H9 (cell line): ENCODE data around the gene TOP1. TPM values are rescaled to one million over a fixed set of nuclear protein-coding genes. Genes with fewer than 3 reads are reported as not detected.

Source experiments
- DNase-seq: peaks from one replicate; pipeline ENCODE4 v3.0.0-alpha.2; 2017
- H2AFZ ChIP-seq: one replicate; pipeline ENCODE4 v1.6.1; 2013; ENCODE audit warnings: mild to moderate bottlenecking, low read length, control low read depth, moderate library complexity
- H2AK5ac ChIP-seq: 2 replicates; pipeline ENCODE4 v1.6.1; 2013; ENCODE audit warnings: low read length, control low read depth, mixed read lengths; ENCODE audit not compliant: insufficient read length
- H2BK120ac ChIP-seq: one replicate; pipeline ENCODE4 v1.6.1; 2013; ENCODE audit warnings: low read depth, mild to moderate bottlenecking, low read length, control low read depth, inconsistent platforms; ENCODE audit not compliant: poor library complexity, severe bottlenecking
- H2BK12ac ChIP-seq: 2 replicates; pipeline ENCODE4 v1.6.1; 2013; ENCODE audit warnings: low read length, control low read depth, mixed read lengths, low read depth; ENCODE audit not compliant: insufficient read length
- H2BK15ac ChIP-seq: 2 replicates; pipeline ENCODE4 v1.6.1; 2013; ENCODE audit warnings: low read depth, low read length, control low read depth
- H2BK20ac ChIP-seq: one replicate; pipeline ENCODE4 v1.6.1; 2013; ENCODE audit warnings: low read depth, mild to moderate bottlenecking, low read length, control low read depth, inconsistent platforms; ENCODE audit not compliant: poor library complexity, severe bottlenecking
- H2BK5ac ChIP-seq: 2 replicates; pipeline ENCODE4 v1.6.1; 2013; ENCODE audit warnings: low read length, control low read depth, mixed read lengths; ENCODE audit not compliant: insufficient read length
- H3K14ac ChIP-seq: 2 replicates; pipeline ENCODE4 v1.6.1; 2013; ENCODE audit warnings: low read length, control low read depth; ENCODE audit not compliant: insufficient read depth
- H3K18ac ChIP-seq: 2 replicates; pipeline ENCODE4 v1.6.1; 2013; ENCODE audit warnings: low read depth, mild to moderate bottlenecking, mixed read lengths, low read length, control low read depth; ENCODE audit not compliant: insufficient read length
- H3K23ac ChIP-seq: 2 replicates; pipeline ENCODE4 v1.6.1; 2013; ENCODE audit warnings: low read length, control low read depth, mixed read lengths, low read depth; ENCODE audit not compliant: insufficient read length
- H3K23me2 ChIP-seq: 2 replicates; pipeline ENCODE4 v1.6.1; 2013; ENCODE audit warnings: low read depth, mild to moderate bottlenecking, mixed read lengths, low read length, control low read depth; ENCODE audit not compliant: insufficient read length, poor library complexity, severe bottlenecking
- H3K27ac ChIP-seq: 2 replicates; pipeline ENCODE4 v1.5.1; 2013; ENCODE audit warnings: low read length, control low read depth, mixed read lengths, low read depth; ENCODE audit not compliant: insufficient read length
- H3K27me3 ChIP-seq: 2 replicates; pipeline ENCODE4 v1.6.1; 2013; ENCODE audit warnings: low read length, control low read depth, inconsistent platforms; ENCODE audit not compliant: insufficient read depth
- H3K4ac ChIP-seq: 2 replicates; pipeline ENCODE4 v1.6.1; 2013; ENCODE audit warnings: low read depth, mild to moderate bottlenecking, control low read depth, inconsistent platforms, low read length, moderate library complexity
- H3K4me1 ChIP-seq: 2 replicates; pipeline ENCODE4 v1.6.1; 2013; ENCODE audit warnings: low read length, control low read depth, inconsistent platforms; ENCODE audit not compliant: insufficient read depth
- H3K4me2 ChIP-seq: 2 replicates; pipeline ENCODE4 v1.6.1; 2013; ENCODE audit warnings: low read length, control low read depth, mixed read lengths; ENCODE audit not compliant: insufficient read length, insufficient read depth
- H3K56ac ChIP-seq: 2 replicates; pipeline ENCODE4 v1.6.1; 2013; ENCODE audit warnings: low read depth, mild to moderate bottlenecking, mixed read lengths, low read length, control low read depth; ENCODE audit not compliant: insufficient read length
- H3K79me1 ChIP-seq: 2 replicates; pipeline ENCODE4 v1.6.1; 2013; ENCODE audit warnings: low read depth, mild to moderate bottlenecking, moderate library complexity, low read length, control low read depth, inconsistent platforms; ENCODE audit not compliant: insufficient read depth, poor library complexity, severe bottlenecking
- H3K79me2 ChIP-seq: 2 replicates; pipeline ENCODE4 v1.6.1; 2013; ENCODE audit warnings: low read length, control low read depth, inconsistent platforms; ENCODE audit not compliant: insufficient read depth
- H3K9ac ChIP-seq: 2 replicates; pipeline ENCODE4 v1.6.1; 2013; ENCODE audit warnings: low read length, control low read depth, mixed read lengths; ENCODE audit not compliant: insufficient read length; ENCODE audit errors: extremely low read depth
- H3K9me3 ChIP-seq: one replicate; pipeline ENCODE4 v1.6.1; 2013; ENCODE audit warnings: low read depth, low read length, inconsistent platforms; ENCODE audit not compliant: control insufficient read depth
- H3T11ph ChIP-seq: one replicate; pipeline ENCODE4 v1.6.1; 2013; ENCODE audit warnings: mild to moderate bottlenecking, low read length, control low read depth, inconsistent platforms
- H4K20me1 ChIP-seq: one replicate; pipeline ENCODE4 v1.6.1; 2013; ENCODE audit not compliant: control insufficient read depth, insufficient read length, insufficient read depth
- H4K5ac ChIP-seq: 2 replicates; pipeline ENCODE4 v1.6.1; 2013; ENCODE audit warnings: low read depth, mild to moderate bottlenecking, mixed read lengths, low read length, control low read depth; ENCODE audit not compliant: insufficient read length
- H4K8ac ChIP-seq: replicated peaks from 2 replicates; pipeline ENCODE4 v1.6.1; 2013; ENCODE audit warnings: low read length, control low read depth, mixed read lengths, low read depth; ENCODE audit not compliant: insufficient read length
- H4K91ac ChIP-seq: 2 replicates; pipeline ENCODE4 v1.6.1; 2013; ENCODE audit warnings: low read depth, mild to moderate bottlenecking, moderate library complexity, mixed read lengths, low read length, control low read depth; ENCODE audit not compliant: insufficient read length
- H3K27ac Mint-ChIP-seq, 3 experiments: 2 replicates in 2 of 3; 3 replicates in 1 of 3; pipeline ENCODE4 v1.8.0; 2020 to 2021; ENCODE audit warnings: mixed read lengths in 3 of 3, mild to moderate bottlenecking in 1 of 3, moderate library complexity in 1 of 3
- H3K27me3 Mint-ChIP-seq: 2 replicates; pipeline ENCODE4 v1.8.0; 2021; ENCODE audit warnings: low read depth, mild to moderate bottlenecking, moderate library complexity, mixed read lengths
- H3K36me3 Mint-ChIP-seq, 3 experiments: 2 replicates in 2 of 3; 3 replicates in 1 of 3; pipeline ENCODE4 v1.8.0; 2020 to 2021; ENCODE audit warnings: low read depth in 3 of 3, mixed read lengths in 3 of 3; ENCODE audit not compliant: insufficient read depth in 1 of 3
- H3K4me1 Mint-ChIP-seq, 2 experiments: 2 replicates each; pipeline ENCODE4 v1.8.0; 2020; ENCODE audit warnings: mixed read lengths in 2 of 2
- H3K4me3 Mint-ChIP-seq, 2 experiments: 2 replicates in 1 of 2; 3 replicates in 1 of 2; pipeline ENCODE4 v1.8.0; 2020 to 2021; ENCODE audit warnings: mild to moderate bottlenecking in 2 of 2, mixed read lengths in 2 of 2, moderate library complexity in 1 of 2
- H3K9me3 Mint-ChIP-seq, 2 experiments: 2 replicates in 1 of 2; 3 replicates in 1 of 2; pipeline ENCODE4 v1.8.0; 2020; ENCODE audit warnings: mild to moderate bottlenecking in 2 of 2, mixed read lengths in 2 of 2, moderate library complexity in 1 of 2
- CTCF ChIP-seq: fragments of 200-600 bp; sonication (generic); conservative IDR thresholded peaks from 3 replicates; pipeline ENCODE4 v1.8.0; 2021; ENCODE audit warnings: antibody characterized with exemption, mild to moderate bottlenecking
- WGBS: extraction: QIAGEN DNeasy Blood & Tissue Kit; methylation state at CpG from one replicate; pipeline ENCODE4 v1.1.7; 2013; ENCODE audit warnings: missing lambda C conversion rate, low lambda C conversion rate, mixed read lengths; ENCODE audit not compliant: insufficient read length; ENCODE audit errors: extremely low coverage; 5-methylcytosine and 5-hydroxymethylcytosine counted together
- total RNA-seq: library from RNA; stranded (reverse); gene quantifications from 2 replicates; pipeline ENCODE4 v1.2.1, GENCODE V29; 2021

The TOP1 gene
- total RNA-seq, 1 experiment from 2014 or later: 96.4 TPM

GRCh38 chr20:41086402-41087324 lies 58.0 kb downstream of the TOP1 start:
- Histone ChIP-seq H2AFZ (no peak overlapping the region), H3K27me3 (no peaks in the 10 kb centered on the region), H3K4ac (no peak overlapping the region), H2BK5ac (no peak overlapping the region), H3K14ac (no peak overlapping the region), H3K9ac (no peak overlapping the region), H3K18ac (no peak overlapping the region), H4K91ac (no peak overlapping the region), H2BK12ac (no peak overlapping the region), H3K9me3 (no peaks in the 10 kb centered on the region), H4K20me1 (no peaks in the 10 kb centered on the region), H3K79me2 (no peaks in the 10 kb centered on the region), H4K5ac (no peak overlapping the region), H3T11ph (no peak overlapping the region), H3K23me2 (no peaks in the 10 kb centered on the region), H3K23ac (no peak overlapping the region), H3K56ac (no peak overlapping the region), H4K8ac (no peak overlapping the region), H3K4me1 (no peaks in the 10 kb centered on the region), H2BK20ac (no peak overlapping the region), H3K79me1 (no peaks in the 10 kb centered on the region), H2BK120ac (no peak overlapping the region), H2BK15ac (no peak overlapping the region), H2AK5ac (no peak overlapping the region), H3K4me2 (no peak overlapping the region), H3K27ac (no peak overlapping the region)
- peaks cover 31 to 75% (median 52%) of the 10 kb centered on the region in 3 experiments; a peak in 6 of 7 replicates for H3K36me3 Mint-ChIP-seq
- no peak for TF ChIP-seq CTCF
- DNase-seq: no peak
- no peaks in the 10 kb centered on the region for H3K27me3 Mint-ChIP-seq
- no peaks in the 10 kb centered on the region for H3K9me3 Mint-ChIP-seq
- WGBS: no CpG with 5 or more reads among the region's 8 CpGs
- H3K4me1 Mint-ChIP-seq: peaks cover 0 to 7% of the 10 kb centered on the region in 2 experiments; a peak in 1 of 4 replicates
- H3K4me3 Mint-ChIP-seq: no peak overlapping the region
- H3K27ac Mint-ChIP-seq: peak overlapping the region in 1 of 3 experiments; percentile 10; a peak in 2 of 7 replicates
